AG04450 (cell line): Measurements from ENCODE around the gene CCDC90B. TPM values are rescaled to one million over a fixed set of nuclear protein-coding genes. Genes with fewer than 3 reads are reported as not detected.
"Not testable (repeated sequence)": the region's sequence is repeated elsewhere in the genome, so short reads cannot be mapped to it uniquely, and the experiment has no call there.

Experiments used
- CTCF ChIA-PET: fragments of 300-600, 350-600 bp; formaldehyde crosslinking; extraction: SDS; loops from one replicate; lab custom pipeline; 2022; ENCODE audit warnings: antibody characterized with exemption, inconsistent platforms; lab: Charles Lee
- POLR2A ChIA-PET: fragments of 350-600 bp; formaldehyde crosslinking; extraction: SDS; loops from one replicate; lab custom pipeline; 2021; ENCODE audit warnings: antibody characterized with exemption, inconsistent platforms; lab: Yijun Ruan, JAX
- DNase-seq: peaks from one replicate; pipeline ENCODE4 v3.0.0-alpha.2; 2011; ENCODE audit warnings: low read depth, low spot score
- H3K27ac ChIP-seq: one replicate; pipeline ENCODE4 v1.5.1; 2012; ENCODE audit warnings: low read depth, low read length, control low read depth
- H3K27me3 ChIP-seq: one replicate; pipeline ENCODE4 v1.6.0; 2012; ENCODE audit warnings: low read length; ENCODE audit not compliant: control insufficient read depth, insufficient read depth
- H3K4me3 ChIP-seq: 2 replicates; pipeline ENCODE4 v1.5.1; 2011; ENCODE audit warnings: mild to moderate bottlenecking, low read depth, low read length, control low read depth
- H3K9me3 ChIP-seq: 2 replicates; pipeline ENCODE4 v1.5.1; 2012; ENCODE audit warnings: low read length; ENCODE audit not compliant: control insufficient read depth, insufficient read depth
- CTCF ChIP-seq: IDR thresholded peaks from 2 replicates; pipeline ENCODE4 v1.5.1; 2011; ENCODE audit warnings: low read depth, low read length, control low read depth, inconsistent platforms
- polyA plus RNA-seq: library from polyadenylated mRNA; depleted of rRNA; stranded (reverse); fragments of >200 nt; gene quantifications from 2 replicates; pipeline ENCODE4 v1.2.3, GENCODE V29; 2011

The CCDC90B gene
- polyA plus RNA-seq, 1 experiment: 84.5 TPM

GRCh38 chr11:83311701-83312100 is 25.5 kb upstream of the CCDC90B start:
- CTCF ChIA-PET: no interaction called here
- no peak overlapping the region for H3K27ac ChIP-seq
- POLR2A ChIA-PET: no interaction called here

GRCh38 chr11:83310718-83311117 is 24.6 kb upstream of the CCDC90B start:
- no peak for TF ChIP-seq CTCF
- DNase-seq: no peak
- Histone ChIP-seq H3K27me3 (no peaks in the 10 kb centered on the region), H3K27ac (no peak overlapping the region), H3K4me3 (no peak overlapping the region), H3K9me3 (no peaks in the 10 kb centered on the region)
- ChIA-PET CTCF (interaction anchor here (1.0 to 1.1 kb wide), 2 partner anchors 18 to 413 kb away, joined by 4 to 5 read pairs; no protein-coding TSS in a partner anchor), POLR2A (no interaction called here)

More at GRCh38 chr11:83311701-83312100, 25.5 kb upstream of the CCDC90B start:
- no peak for DNase-seq
- no peaks in the 10 kb centered on the region; the same call in 1 of the 2 replicates for H3K9me3 ChIP-seq
- TF ChIP-seq CTCF: no peak
- no peak overlapping the region for H3K4me3 ChIP-seq
- no peaks in the 10 kb centered on the region for H3K27me3 ChIP-seq

GRCh38 chr11:83308536-83308935 is 22.4 kb upstream of the CCDC90B start:
- H3K4me3 ChIP-seq, H3K27ac ChIP-seq, POLR2A ChIA-PET, H3K9me3 ChIP-seq, H3K27me3 ChIP-seq, DNase-seq: not testable (repeated sequence)
- CTCF ChIA-PET: interaction anchor here (0.8 to 1.3 kb wide), 2 partner anchors 16 to 50 kb away, joined by 3 to 9 read pairs; no protein-coding TSS in a partner anchor

DNA sequence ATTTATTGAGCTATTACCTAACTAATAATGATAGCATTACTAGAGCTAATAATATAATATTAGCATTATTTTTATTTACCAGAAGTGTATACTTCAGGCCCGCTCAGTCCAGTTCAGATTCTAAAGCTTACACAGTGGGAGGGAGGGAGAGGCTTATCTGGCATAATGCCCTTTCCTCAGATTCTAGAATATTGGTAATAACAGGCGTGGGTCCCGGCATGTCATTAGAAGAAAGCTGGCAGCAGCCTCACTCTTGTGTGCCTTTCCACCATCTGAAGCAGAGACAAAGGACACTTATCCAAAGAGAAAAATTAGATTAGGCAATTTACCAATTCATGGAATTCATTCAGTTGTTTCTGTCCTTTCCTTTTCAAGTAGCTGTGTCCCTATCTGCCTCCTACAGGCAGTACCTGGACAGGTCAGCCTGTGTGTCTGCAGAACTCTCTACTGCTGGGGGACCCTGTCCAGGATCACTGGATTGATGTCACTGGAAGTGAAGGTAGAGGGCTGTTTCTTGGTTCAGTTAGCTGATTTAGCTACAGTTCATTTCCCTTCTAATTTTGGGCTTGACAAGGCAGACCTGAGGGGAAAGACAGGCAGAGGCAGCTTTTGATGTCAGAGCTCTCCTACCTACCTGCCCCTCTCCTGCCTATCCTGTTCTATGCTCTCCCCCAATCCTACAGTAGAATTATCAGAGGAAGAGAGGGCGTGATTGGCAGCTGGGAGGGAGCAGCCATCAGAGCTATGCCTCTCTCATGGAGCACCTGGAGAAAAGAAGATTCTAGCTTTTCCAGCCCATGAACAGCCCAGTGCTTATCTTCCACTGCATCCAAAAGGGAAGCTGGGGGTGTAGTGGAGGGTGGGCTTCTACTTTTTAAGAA is 20.3 kb upstream of the CCDC90B start:
- Histone ChIP-seq H3K27ac (no peak overlapping the region), H3K9me3 (no peaks in the 10 kb centered on the region), H3K27me3 (no peaks in the 10 kb centered on the region), H3K4me3 (no peak overlapping the region)
- DNase-seq: no peak
- no peak for TF ChIP-seq CTCF
- POLR2A ChIA-PET: no interaction called here
- CTCF ChIA-PET: interaction anchor here (0.6 to 3.1 kb wide), 4 partner anchors 13 to 513 kb away, joined by 3 to 23 read pairs (median 4); no protein-coding TSS in a partner anchor

- H3K27me3 ChIP-seq: no peaks in the 10 kb centered on the region
- POLR2A ChIA-PET: no interaction called here
- H3K9me3 ChIP-seq: no peaks in the 10 kb centered on the region
Observed at GRCh38 chr11:83303316-83303715, 17.1 kb upstream of the CCDC90B start.

More at GRCh38 chr11:83303316-83303715, 17.1 kb upstream of the CCDC90B start:
- DNase-seq: no peak
- no peak for TF ChIP-seq CTCF
- Histone ChIP-seq H3K27ac (no peak overlapping the region), H3K4me3 (no peak overlapping the region)
- CTCF ChIA-PET: interaction anchor here (0.6 to 3.4 kb wide), 3 partner anchors 11 to 607 kb away, joined by 3 to 22 read pairs (median 4); no protein-coding TSS in a partner anchor
